Caco-2 (cell line): ENCODE results near the gene MYH7B. TPM values are rescaled to one million over a fixed set of nuclear protein-coding genes. Genes with fewer than 3 reads are reported as not detected.

Source experiments
- Bru-seq: library from RNA; stranded (reverse); fragments of 400-500 nt; gene quantifications from one replicate; lab custom pipeline; 2021; lab: Mats Ljungman, UMichigan
- BruChase-seq, 2 experiments: library from RNA; stranded (reverse); fragments of 400-500 nt; gene quantifications; one replicate each; lab custom pipeline; 2021; lab: Mats Ljungman, UMichigan
- BruUV-seq: library from RNA; stranded (reverse); fragments of 400-500 nt; replicated peaks from 2 replicates; lab custom pipeline; 2021; lab: Mats Ljungman, UMichigan
- CTCF ChIA-PET: fragments of 300-600 bp; sonication (Branson Sonifier 250); formaldehyde crosslinking; loops from one replicate; lab custom pipeline; 2022; ENCODE audit warnings: antibody characterized with exemption; lab: Charles Lee
- POLR2A ChIA-PET: fragments of 300-600 bp; sonication (Branson Sonifier 250); formaldehyde crosslinking; loops from one replicate; lab custom pipeline; 2022; ENCODE audit warnings: antibody characterized with exemption; lab: Charles Lee
- DNase-seq, 2 experiments: peaks; one replicate each; pipeline versions ENCODE4 v3.0.0 to v3.0.0-alpha.2; 2020 to 2022
- H3K27me3 ChIP-seq: replicated peaks from 2 replicates; pipeline ENCODE4 v1.6.0; 2011; ENCODE audit warnings: low read length; ENCODE audit not compliant: control insufficient read depth, insufficient read depth
- H3K36me3 ChIP-seq: 2 replicates; pipeline ENCODE4 v1.5.1; 2011; ENCODE audit warnings: low read length; ENCODE audit not compliant: control insufficient read depth, insufficient read depth
- H3K4me1 ChIP-seq: fragments of 250-450 bp; sonication (Bioruptor Pico); 2 replicates; pipeline ENCODE4 v1.5.1; 2020; ENCODE audit warnings: mild to moderate bottlenecking
- H3K4me3 ChIP-seq: 2 replicates; pipeline ENCODE4 v1.5.1; 2011; ENCODE audit warnings: low read depth, mild to moderate bottlenecking, control low read depth, low read length
- H3K9me3 ChIP-seq: fragments of 250-450 bp; sonication (Bioruptor Pico); 2 replicates; pipeline ENCODE4 v1.5.1; 2020; ENCODE audit warnings: mild to moderate bottlenecking, moderate library complexity
- H3K27ac Mint-ChIP-seq: one replicate; pipeline ENCODE4 v1.8.0; 2022; ENCODE audit warnings: mixed read lengths; ENCODE audit not compliant: unreplicated experiment
- H3K27me3 Mint-ChIP-seq: one replicate; pipeline ENCODE4 v1.8.0; 2022; ENCODE audit warnings: mixed read lengths; ENCODE audit not compliant: insufficient read depth, unreplicated experiment
- H3K36me3 Mint-ChIP-seq: one replicate; pipeline ENCODE4 v1.8.0; 2022; ENCODE audit warnings: mild to moderate bottlenecking, mixed read lengths; ENCODE audit not compliant: insufficient read depth, unreplicated experiment
- H3K4me1 Mint-ChIP-seq: one replicate; pipeline ENCODE4 v1.8.0; 2022; ENCODE audit warnings: low read depth, mixed read lengths; ENCODE audit not compliant: unreplicated experiment
- H3K4me3 Mint-ChIP-seq: one replicate; pipeline ENCODE4 v1.8.0; 2022; ENCODE audit warnings: mild to moderate bottlenecking, moderate library complexity, mixed read lengths; ENCODE audit not compliant: unreplicated experiment
- H3K9me3 Mint-ChIP-seq: one replicate; pipeline ENCODE4 v1.8.0; 2022; ENCODE audit warnings: mixed read lengths; ENCODE audit not compliant: unreplicated experiment
- CTCF ChIP-seq, 2 experiments: fragments of 200-600 bp in 1 of 2; IDR thresholded peaks; 1 replicate in 1 of 2; 2 replicates in 1 of 2; pipeline versions ENCODE4 v1.5.1 to v1.8.0; 2011 to 2022; ENCODE audit warnings: antibody characterized with exemption in 1 of 2, control low read depth in 1 of 2, inconsistent platforms in 1 of 2, low read depth in 1 of 2, low read length in 1 of 2, mild to moderate bottlenecking in 1 of 2, moderate library complexity in 1 of 2; ENCODE audit not compliant: insufficient read depth in 1 of 2, severe bottlenecking in 1 of 2, unreplicated experiment in 1 of 2
- intact Hi-C: fragments of 100-400 bp; cut with micrococcal nuclease; formaldehyde crosslinking; loops from one replicate; pipeline ENCODE4 v1.10.0; 2022; ENCODE audit not compliant: unreplicated experiment
- long read RNA-seq: library from polyadenylated mRNA; stranded (forward); transcript quantifications from one replicate; pipeline ENCODE4 v2.0.0, GENCODE V29; 2022
- total RNA-seq: library from RNA; stranded (reverse); gene quantifications from 2 replicates; pipeline ENCODE4 v1.2.3, GENCODE V29; 2022

Gene MYH7B
- total RNA-seq (1.9 and 2.5 TPM in 2 replicates), Bru-seq, nascent RNA (percentile 27 among the genes with signal in this experiment), BruChase-seq, experiment 1, labeled RNA remaining after a 2-hour chase (percentile 29 among the genes with signal in this experiment), BruChase-seq, experiment 2, labeled RNA remaining after a 6-hour chase (percentile 29 among the genes with signal in this experiment)
- long read RNA-seq, partial matches to known transcripts: 1 of 1 reads
- long read RNA-seq, other reads (novel, unspliced or antisense): 0 of 1 reads

GRCh38 chr20:34955231-34956040 lies at the start of gene MYH7B, which contains the start of gene GSS:
Gene MYH7B (plus strand): TSS chr20:34955868. CDS start chr20:34978006, 22,138 bp downstream.
Gene GSS (minus strand): TSS chr20:34955806. CDS start chr20:34951852, 3,954 bp downstream.
- CTCF ChIA-PET: interaction anchor here (0.6 to 4.2 kb wide), 33 partner anchors 9 to 765 kb away, joined by 3 to 331 read pairs (median 4); partner anchors contain the start of genes ACSS2, GGT7, NCOA6 and TP53INP2
- peak; percentile 64 to 83 for TF ChIP-seq CTCF (IDR thresholded peaks at IDR 0.05; ENCODE audit: insufficient read depth in 1 of 2, low read depth in 1 of 2, low read length in 1 of 2, severe bottlenecking in 1 of 2, unreplicated experiment in 1 of 2)
- POLR2A ChIA-PET: interaction anchor here (0.5 to 2.8 kb wide), 21 partner anchors 12 to 999 kb away, joined by 3 to 86 read pairs (median 4); partner anchors contain the start of genes ACSS2, CEP250, GGT7 and NCOA6
- peaks cover 16% of the 10 kb centered on the region for H3K36me3 Mint-ChIP-seq
- BruUV-seq: TSS peak; percentile 82
- no peaks in the 10 kb centered on the region for H3K27me3 Mint-ChIP-seq
- intact Hi-C loops: loop anchor here (1.0 to 10.0 kb wide), 4 partner anchors 79 to 249 kb away; partner anchors contain the start of genes ACSS2 and TRPC4AP
- H3K4me3 ChIP-seq: peak within 1 kb of the TSS; percentile 57
- no peaks in the 10 kb centered on the region for H3K9me3 ChIP-seq
- no peaks in the 10 kb centered on the region for H3K27me3 ChIP-seq
- no peaks in the 10 kb centered on the region for H3K36me3 ChIP-seq
- peaks cover 5% of the 10 kb centered on the region for H3K4me1 ChIP-seq
- H3K4me1 Mint-ChIP-seq: peaks cover 25% of the 10 kb centered on the region
- H3K4me3 Mint-ChIP-seq: peak within 1 kb of the TSS; percentile 90
- H3K9me3 Mint-ChIP-seq: no peaks in the 10 kb centered on the region
- H3K27ac Mint-ChIP-seq: peak within 1 kb of the TSS; percentile 96
- peak; percentile 100 for DNase-seq

GRCh38 chr20:34907616-34908469 lies 47.8 kb upstream of the MYH7B start:
- Histone ChIP-seq H3K9me3 (no peaks in the 10 kb centered on the region), H3K4me3 (no peak overlapping the region), H3K4me1 (peaks cover 14% of the 10 kb centered on the region), H3K27me3 (no peaks in the 10 kb centered on the region), H3K36me3 (no peaks in the 10 kb centered on the region)
- Mint-ChIP-seq H3K4me3 (no peak overlapping the region), H3K4me1 (peaks cover 15% of the 10 kb centered on the region), H3K36me3 (no peaks in the 10 kb centered on the region), H3K27me3 (no peaks in the 10 kb centered on the region), H3K9me3 (no peaks in the 10 kb centered on the region), H3K27ac (no peak overlapping the region)
- POLR2A ChIA-PET: no interaction called here
- intact Hi-C loops: no loop called here
- DNase-seq: no peak
- CTCF ChIA-PET: no interaction called here
- no TSS peak for BruUV-seq
- no peak for TF ChIP-seq CTCF (IDR thresholded peaks at IDR 0.05; ENCODE audit: insufficient read depth in 1 of 2, low read depth in 1 of 2, low read length in 1 of 2, severe bottlenecking in 1 of 2, unreplicated experiment in 1 of 2)
